ENCODE measurements around the gene LAGE3. TPM values are rescaled to one million over a fixed set of nuclear protein-coding genes. Genes with fewer than 3 reads are reported as not detected.

The LAGE3 gene
- total and polyA plus RNA-seq, 2 of the 13 experiments (the other 11 are each of a cell fraction or from before 2014, with no cell fraction given), result 7.6 to 12.7 TPM

GRCh38 chrX:154428176-154429171 is 50.6 kb downstream of the LAGE3 start, which contains the start of gene ATP6AP1 (continued):
- TF ChIP-seq KLF16 (CRISPR knock-in tag; IDR thresholded peaks at IDR 0.05) (peak in 1 of 2 experiments; percentile 36; a peak in 1 of 4 replicates), CCDC6 (CRISPR knock-in tag; IDR thresholded peaks at IDR 0.05) (no peak), ZFP1 (CRISPR knock-in tag; IDR thresholded peaks at IDR 0.05) (no peak), RAD51 (IDR thresholded peaks at IDR 0.05; ENCODE audit: borderline replicate concordance) (no peak), ZNF724P (CRISPR knock-in tag; IDR thresholded peaks at IDR 0.05; ENCODE audit: borderline replicate concordance) (peak; percentile 65; the same call in 1 of the 2 replicates), YY1 (IDR thresholded peaks at IDR 0.05; ENCODE audit: insufficient read depth, insufficient replicate concordance, low read depth, low read length) (peak; percentile 90), TAF1 (CRISPR knock-in tag; IDR thresholded peaks at IDR 0.05) (peak; percentile 75), KMT2A (CRISPR knock-in tag; IDR thresholded peaks at IDR 0.05) (0 out of 2 replicates have a peak, but pooled peaks have one; percentile 16), ZNF207 (IDR thresholded peaks at IDR 0.05; ENCODE audit: borderline replicate concordance) (no peak), NR1H2 (CRISPR knock-in tag; IDR thresholded peaks at IDR 0.05; ENCODE audit: borderline replicate concordance, low read depth) (no peak), FOXA3 (CRISPR knock-in tag; IDR thresholded peaks at IDR 0.05) (no peak), ARNT2 (CRISPR knock-in tag; IDR thresholded peaks at IDR 0.05; ENCODE audit: low read depth) (0 out of 2 replicates have a peak, but pooled peaks have one; percentile 41), NFE2L1 (CRISPR knock-in tag; IDR thresholded peaks at IDR 0.05; ENCODE audit: borderline replicate concordance) (no peak), POLR2AphosphoS5 (IDR thresholded peaks at IDR 0.05; ENCODE audit: low read depth, low read length) (peak; percentile 62), HDAC1 (CRISPR knock-in tag; IDR thresholded peaks at IDR 0.05) (peak; percentile 76), ZSCAN31 (CRISPR knock-in tag; IDR thresholded peaks at IDR 0.05; ENCODE audit: low read depth) (peak; percentile 39; the same call in 1 of the 2 replicates), ERF (CRISPR knock-in tag; IDR thresholded peaks at IDR 0.05) (peak; percentile 44; the same call in 1 of the 2 replicates), BRCA1 (CRISPR knock-in tag; IDR thresholded peaks at IDR 0.05) (no peak), ZNF749 (CRISPR knock-in tag; IDR thresholded peaks at IDR 0.05; ENCODE audit: borderline replicate concordance) (no peak), SIX4 (CRISPR knock-in tag; IDR thresholded peaks at IDR 0.05) (0 out of 2 replicates have a peak, but pooled peaks have one; percentile 17), THAP11 (CRISPR knock-in tag; IDR thresholded peaks at IDR 0.05) (peak; percentile 67), ZNF777 (CRISPR knock-in tag; IDR thresholded peaks at IDR 0.05) (peak; percentile 53; the same call in 1 of the 2 replicates), MED1 (CRISPR knock-in tag; IDR thresholded peaks at IDR 0.05) (peak; percentile 44; the same call in 1 of the 2 replicates), GATA4 (IDR thresholded peaks at IDR 0.05; ENCODE audit: borderline replicate concordance, low read depth) (peak; percentile 25; the same call in 1 of the 2 replicates), ZBTB38 (CRISPR knock-in tag; IDR thresholded peaks at IDR 0.05) (peak; percentile 59; the same call in 1 of the 2 replicates)
- TF ChIP-seq, protein P1, sequence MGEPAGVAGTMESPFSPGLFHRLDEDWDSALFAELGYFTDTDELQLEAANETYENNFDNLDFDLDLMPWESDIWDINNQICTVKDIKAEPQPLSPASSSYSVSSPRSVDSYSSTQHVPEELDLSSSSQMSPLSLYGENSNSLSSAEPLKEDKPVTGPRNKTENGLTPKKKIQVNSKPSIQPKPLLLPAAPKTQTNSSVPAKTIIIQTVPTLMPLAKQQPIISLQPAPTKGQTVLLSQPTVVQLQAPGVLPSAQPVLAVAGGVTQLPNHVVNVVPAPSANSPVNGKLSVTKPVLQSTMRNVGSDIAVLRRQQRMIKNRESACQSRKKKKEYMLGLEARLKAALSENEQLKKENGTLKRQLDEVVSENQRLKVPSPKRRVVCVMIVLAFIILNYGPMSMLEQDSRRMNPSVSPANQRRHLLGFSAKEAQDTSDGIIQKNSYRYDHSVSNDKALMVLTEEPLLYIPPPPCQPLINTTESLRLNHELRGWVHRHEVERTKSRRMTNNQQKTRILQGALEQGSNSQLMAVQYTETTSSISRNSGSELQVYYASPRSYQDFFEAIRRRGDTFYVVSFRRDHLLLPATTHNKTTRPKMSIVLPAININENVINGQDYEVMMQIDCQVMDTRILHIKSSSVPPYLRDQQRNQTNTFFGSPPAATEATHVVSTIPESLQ (CRISPR knock-in tag; conservative IDR thresholded peaks at IDR 0.05), result no peak
- TF ChIP-seq, protein P2, sequence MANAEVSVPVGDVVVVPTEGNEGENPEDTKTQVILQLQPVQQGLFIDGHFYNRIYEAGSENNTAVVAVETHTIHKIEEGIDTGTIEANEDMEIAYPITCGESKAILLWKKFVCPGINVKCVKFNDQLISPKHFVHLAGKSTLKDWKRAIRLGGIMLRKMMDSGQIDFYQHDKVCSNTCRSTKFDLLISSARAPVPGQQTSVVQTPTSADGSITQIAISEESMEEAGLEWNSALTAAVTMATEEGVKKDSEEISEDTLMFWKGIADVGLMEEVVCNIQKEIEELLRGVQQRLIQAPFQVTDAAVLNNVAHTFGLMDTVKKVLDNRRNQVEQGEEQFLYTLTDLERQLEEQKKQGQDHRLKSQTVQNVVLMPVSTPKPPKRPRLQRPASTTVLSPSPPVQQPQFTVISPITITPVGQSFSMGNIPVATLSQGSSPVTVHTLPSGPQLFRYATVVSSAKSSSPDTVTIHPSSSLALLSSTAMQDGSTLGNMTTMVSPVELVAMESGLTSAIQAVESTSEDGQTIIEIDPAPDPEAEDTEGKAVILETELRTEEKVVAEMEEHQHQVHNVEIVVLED (CRISPR knock-in tag; IDR thresholded peaks at IDR 0.05; ENCODE audit: borderline replicate concordance), result peak; percentile 80
